ENCODE data around the gene JADE3.

JADE3 gene

DNA sequence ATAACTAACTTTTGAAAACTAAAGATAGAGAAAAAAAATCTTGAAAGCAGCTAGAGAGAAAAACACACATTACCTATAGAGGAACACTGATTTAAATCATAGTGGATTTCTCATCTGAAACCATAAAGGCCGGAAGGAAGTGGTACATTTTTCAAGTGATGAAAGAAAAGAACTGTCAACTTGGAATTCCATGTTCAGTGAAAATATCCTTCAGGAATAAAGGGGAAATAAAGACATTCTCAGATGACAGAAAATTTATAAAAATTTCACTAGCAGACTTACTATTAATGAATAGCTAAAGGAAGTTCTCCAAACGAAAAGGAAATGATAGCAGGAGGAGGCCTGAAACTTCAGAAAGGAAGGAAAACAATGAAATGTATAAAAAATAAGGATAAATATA lies 7.6 kb upstream of the JADE3 start:
- no peak for DNase-seq (ENCODE audit: extremely low read depth, insufficient read length)
- H3K27me3 ChIP-seq (replicated peaks; ENCODE audit: control insufficient read depth, insufficient read depth, low read length): no peaks in the 10 kb centered on the region

DNA sequence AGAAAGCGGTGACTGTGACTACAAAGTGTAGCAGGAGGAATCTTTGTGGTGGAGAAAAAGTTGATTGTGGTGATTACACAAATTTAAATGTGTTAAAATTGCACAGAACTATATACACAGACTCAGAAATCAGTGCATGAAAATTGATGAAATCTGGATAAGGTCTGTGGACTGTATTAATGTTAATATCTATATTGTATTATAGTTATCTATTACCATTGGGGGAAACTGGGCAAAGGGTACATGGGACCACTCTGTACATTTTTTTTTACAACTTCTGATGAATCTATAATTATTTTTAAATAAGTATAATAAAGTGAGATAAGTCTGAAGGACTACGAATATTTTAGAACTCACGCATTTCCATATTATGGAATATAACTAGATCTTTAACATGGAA lies 1.8 kb upstream of the JADE3 start:
- Histone ChIP-seq H3K27me3 (replicated peaks; ENCODE audit: control insufficient read depth, insufficient read depth, low read length) (no peaks in the 10 kb centered on the region; the same call in 1 of the 2 replicates), H3K4me3 (replicated peaks; ENCODE audit: low read depth, low read length) (no peak overlapping the region), H3K36me3 (ENCODE audit: control insufficient read depth, insufficient read depth, low read length) (no peaks in the 10 kb centered on the region)
- DNase-seq (ENCODE audit: extremely low read depth, insufficient read length): no peak
- TF ChIP-seq, protein P1, sequence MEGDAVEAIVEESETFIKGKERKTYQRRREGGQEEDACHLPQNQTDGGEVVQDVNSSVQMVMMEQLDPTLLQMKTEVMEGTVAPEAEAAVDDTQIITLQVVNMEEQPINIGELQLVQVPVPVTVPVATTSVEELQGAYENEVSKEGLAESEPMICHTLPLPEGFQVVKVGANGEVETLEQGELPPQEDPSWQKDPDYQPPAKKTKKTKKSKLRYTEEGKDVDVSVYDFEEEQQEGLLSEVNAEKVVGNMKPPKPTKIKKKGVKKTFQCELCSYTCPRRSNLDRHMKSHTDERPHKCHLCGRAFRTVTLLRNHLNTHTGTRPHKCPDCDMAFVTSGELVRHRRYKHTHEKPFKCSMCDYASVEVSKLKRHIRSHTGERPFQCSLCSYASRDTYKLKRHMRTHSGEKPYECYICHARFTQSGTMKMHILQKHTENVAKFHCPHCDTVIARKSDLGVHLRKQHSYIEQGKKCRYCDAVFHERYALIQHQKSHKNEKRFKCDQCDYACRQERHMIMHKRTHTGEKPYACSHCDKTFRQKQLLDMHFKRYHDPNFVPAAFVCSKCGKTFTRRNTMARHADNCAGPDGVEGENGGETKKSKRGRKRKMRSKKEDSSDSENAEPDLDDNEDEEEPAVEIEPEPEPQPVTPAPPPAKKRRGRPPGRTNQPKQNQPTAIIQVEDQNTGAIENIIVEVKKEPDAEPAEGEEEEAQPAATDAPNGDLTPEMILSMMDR (IDR thresholded peaks at IDR 0.05; ENCODE audit: insufficient read depth, low read length, poor library complexity, severe bottlenecking): no peak

More for the DNA sequence above, 7.6 kb upstream of the JADE3 start:
- no peaks in the 10 kb centered on the region for H3K36me3 ChIP-seq (ENCODE audit: control insufficient read depth, insufficient read depth, low read length)
- TF ChIP-seq, protein P1 (IDR thresholded peaks at IDR 0.05; ENCODE audit: insufficient read depth, low read length, poor library complexity, severe bottlenecking): no peak
- H3K4me3 ChIP-seq (replicated peaks; ENCODE audit: low read depth, low read length): no peak overlapping the region

DNA sequence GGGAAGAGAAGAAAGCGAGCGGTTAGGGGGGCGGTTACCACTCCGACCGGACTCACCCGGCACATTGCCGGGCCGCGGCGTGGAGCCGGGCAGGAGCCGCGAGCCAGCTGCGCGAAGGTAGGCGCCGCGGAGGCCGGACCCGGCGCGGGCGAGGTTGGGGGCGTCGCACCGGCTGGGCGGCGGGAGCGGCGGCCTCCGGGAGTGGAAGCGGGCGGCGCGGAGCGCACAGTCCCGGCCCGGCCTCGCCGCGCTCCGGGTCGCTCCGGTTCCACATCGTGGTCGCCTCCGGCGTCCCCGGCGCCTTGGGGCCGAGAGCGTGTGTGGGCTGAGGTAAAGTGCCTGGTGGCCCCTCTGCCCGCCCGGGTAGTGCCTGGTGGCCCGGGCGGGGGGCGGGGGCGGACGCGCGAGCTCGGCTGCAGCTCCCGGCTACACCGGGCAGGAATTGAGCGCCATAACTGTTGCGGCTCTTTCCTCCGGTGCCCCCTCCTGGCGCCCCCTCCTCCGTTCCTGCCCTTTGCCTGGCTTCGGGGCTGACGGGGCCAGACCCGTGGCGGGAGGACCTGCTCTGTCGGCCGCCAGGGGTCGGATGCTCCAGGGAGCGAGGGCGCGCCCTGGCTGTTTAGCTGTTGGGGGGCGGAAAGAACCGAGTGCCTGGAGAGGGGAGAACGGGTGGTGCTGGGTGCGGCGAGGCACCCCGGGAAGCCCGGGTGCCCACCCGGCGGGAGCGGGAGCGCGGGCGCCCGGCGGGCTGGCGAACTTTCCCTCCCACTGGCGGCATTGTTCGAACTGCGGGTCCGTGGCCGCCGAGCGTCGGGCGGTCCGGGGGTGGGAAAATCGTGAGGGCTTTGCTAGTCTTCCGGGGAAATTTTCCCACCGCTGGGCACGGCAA lies 626 bp downstream of the JADE3 start:
- Histone ChIP-seq H3K27me3 (replicated peaks; ENCODE audit: control insufficient read depth, insufficient read depth, low read length) (no peaks in the 10 kb centered on the region; the same call in 1 of the 2 replicates), H3K4me3 (replicated peaks; ENCODE audit: low read depth, low read length) (peak overlapping the region; percentile 70), H3K36me3 (ENCODE audit: control insufficient read depth, insufficient read depth, low read length) (no peaks in the 10 kb centered on the region)
- DNase-seq (ENCODE audit: extremely low read depth, insufficient read length): peak; percentile 36
- TF ChIP-seq, protein P1 (IDR thresholded peaks at IDR 0.05; ENCODE audit: insufficient read depth, low read length, poor library complexity, severe bottlenecking): peak; percentile 56

DNA sequence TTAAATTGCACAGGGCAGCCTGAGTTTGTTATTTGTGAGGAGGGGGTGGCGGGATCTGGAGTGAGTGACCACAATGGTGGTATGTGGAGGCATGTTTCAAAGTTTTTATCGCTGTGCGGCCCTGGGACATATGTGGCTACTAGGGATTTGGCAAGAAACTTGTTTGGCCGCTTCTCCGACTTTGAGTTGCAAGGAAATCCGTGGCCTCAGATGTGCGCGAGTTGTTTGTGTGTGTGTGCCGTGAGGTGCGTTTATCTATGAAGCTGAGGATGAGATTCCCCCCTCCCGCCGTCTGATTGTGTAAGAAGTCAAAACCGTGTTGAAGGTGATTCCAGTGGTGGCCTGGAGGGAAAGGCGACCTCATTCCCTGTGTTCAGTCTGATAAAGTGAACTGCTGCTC lies 1.4 kb downstream of the JADE3 start:
- TF ChIP-seq, protein P1 (IDR thresholded peaks at IDR 0.05; ENCODE audit: insufficient read depth, low read length, poor library complexity, severe bottlenecking): no peak
- DNase-seq (ENCODE audit: extremely low read depth, insufficient read length): no peak

DNA sequence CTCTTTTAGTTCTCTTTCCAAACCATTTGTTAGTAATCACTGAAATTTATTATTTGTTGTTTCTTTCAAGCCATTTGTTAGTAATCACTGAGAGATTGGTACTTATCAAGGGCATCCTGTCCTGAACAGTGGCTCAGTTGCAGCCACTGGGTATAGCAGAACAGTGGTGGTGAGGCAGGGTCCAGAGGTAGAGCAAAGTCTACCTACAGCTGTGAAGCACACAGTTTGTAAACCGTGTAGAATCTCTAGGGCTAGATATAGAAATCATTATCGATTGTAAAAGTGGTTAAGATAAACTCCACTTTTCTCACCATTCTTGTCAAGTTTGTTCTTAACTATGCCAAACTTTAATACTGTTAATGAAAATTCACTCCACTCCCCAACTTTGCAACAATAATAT lies 4.1 kb downstream of the JADE3 start:
- Histone ChIP-seq H3K4me3 (replicated peaks; ENCODE audit: low read depth, low read length) (no peak overlapping the region), H3K27me3 (replicated peaks; ENCODE audit: control insufficient read depth, insufficient read depth, low read length) (no peaks in the 10 kb centered on the region; the same call in 1 of the 2 replicates), H3K36me3 (ENCODE audit: control insufficient read depth, insufficient read depth, low read length) (no peaks in the 10 kb centered on the region)
- DNase-seq (ENCODE audit: extremely low read depth, insufficient read length): no peak
- TF ChIP-seq, protein P1 (IDR thresholded peaks at IDR 0.05; ENCODE audit: insufficient read depth, low read length, poor library complexity, severe bottlenecking): no peak

More for the DNA sequence above, 1.4 kb downstream of the JADE3 start:
- Histone ChIP-seq H3K36me3 (ENCODE audit: control insufficient read depth, insufficient read depth, low read length) (no peaks in the 10 kb centered on the region), H3K4me3 (replicated peaks; ENCODE audit: low read depth, low read length) (peak overlapping the region; percentile 70), H3K27me3 (replicated peaks; ENCODE audit: control insufficient read depth, insufficient read depth, low read length) (no peaks in the 10 kb centered on the region; the same call in 1 of the 2 replicates)

All from GM06990 (cell line).